CD4-positive, alpha-beta memory T cell (primary cell): ENCODE measurements around the gene YKT6. TPM values are rescaled to one million over a fixed set of nuclear protein-coding genes. Genes with fewer than 3 reads are reported as not detected.
A peak's percentile ranks its signal among the peaks of the same experiment; 100 is the strongest.
"Not testable (repeated sequence)": the region's sequence is repeated elsewhere in the genome, so short reads cannot be mapped to it uniquely, and the experiment has no call there.

ENCODE experiments used
- CTCF ChIA-PET: fragments of 350-600 bp; sonication (Branson Sonifier 250); formaldehyde crosslinking; loops from one replicate; lab custom pipeline; 2021; ENCODE audit warnings: inconsistent platforms; ENCODE audit not compliant: partially characterized antibody; lab: Charles Lee
- POLR2A ChIA-PET: fragments of 350-600 bp; sonication (Branson Sonifier 250); formaldehyde crosslinking; loops from one replicate; lab custom pipeline; 2021; ENCODE audit not compliant: partially characterized antibody; lab: Charles Lee
- DNase-seq, 5 donors: peaks; one replicate each; pipeline versions ENCODE4 v3.0.0 to v3.0.0-alpha.2; 2020 to 2022; ENCODE audit warnings: mixed read lengths in 1 of 5
- H3K27ac ChIP-seq: one replicate; pipeline ENCODE4 v1.7.0; 2013; ENCODE audit warnings: low read depth, low read length
- H3K27me3 ChIP-seq: 2 replicates; pipeline ENCODE4 v1.7.0; 2013; ENCODE audit warnings: mild to moderate bottlenecking, low read length, moderate library complexity; ENCODE audit not compliant: insufficient read depth
- H3K36me3 ChIP-seq: 2 replicates; pipeline ENCODE4 v1.7.0; 2013; ENCODE audit warnings: mild to moderate bottlenecking, low read length, moderate library complexity; ENCODE audit not compliant: insufficient read depth
- H3K4me1 ChIP-seq: 2 replicates; pipeline ENCODE4 v1.7.0; 2013; ENCODE audit warnings: mild to moderate bottlenecking, low read length, moderate library complexity; ENCODE audit not compliant: insufficient read depth
- H3K4me3 ChIP-seq, 2 donors: one replicate each; pipeline ENCODE4 v1.7.0; 2013; ENCODE audit warnings: low read length in 2 of 2, mild to moderate bottlenecking in 1 of 2
- H3K9me3 ChIP-seq, 2 donors: one replicate each; pipeline ENCODE4 v1.7.0; 2013; ENCODE audit warnings: low read length in 2 of 2, control low read depth in 1 of 2; ENCODE audit not compliant: control insufficient read depth in 1 of 2
- H3K27ac Mint-ChIP-seq, 7 donors: one replicate each; pipeline ENCODE4 v1.8.0; 2020 to 2021; ENCODE audit warnings: mixed read lengths in 7 of 7, mild to moderate bottlenecking in 6 of 7, inconsistent platforms in 3 of 7, moderate library complexity in 3 of 7
- H3K27me3 Mint-ChIP-seq, 2 donors: one replicate each; pipeline ENCODE4 v1.8.0; 2020 to 2021; ENCODE audit warnings: mixed read lengths in 2 of 2
- H3K36me3 Mint-ChIP-seq, 2 donors: one replicate each; pipeline ENCODE4 v1.8.0; 2020 to 2021; ENCODE audit warnings: mixed read lengths in 2 of 2, inconsistent platforms in 1 of 2, mild to moderate bottlenecking in 1 of 2
- H3K4me1 Mint-ChIP-seq, 4 donors: one replicate each; pipeline ENCODE4 v1.8.0; 2020 to 2021; ENCODE audit warnings: mixed read lengths in 4 of 4, mild to moderate bottlenecking in 1 of 4
- H3K4me3 Mint-ChIP-seq, 8 donors: one replicate each; pipeline ENCODE4 v1.8.0; 2020 to 2021; ENCODE audit warnings: mixed read lengths in 8 of 8, mild to moderate bottlenecking in 7 of 8, moderate library complexity in 6 of 8, inconsistent platforms in 3 of 8
- H3K9me3 Mint-ChIP-seq, 8 donors: one replicate each; pipeline ENCODE4 v1.8.0; 2020 to 2021; ENCODE audit warnings: mixed read lengths in 8 of 8, mild to moderate bottlenecking in 5 of 8, inconsistent platforms in 3 of 8, moderate library complexity in 1 of 8
- intact Hi-C: fragments of 100-400 bp; cut with micrococcal nuclease; formaldehyde crosslinking; loops from one replicate; pipeline ENCODE4 v1.15.1; 2023
- polyA plus RNA-seq, 2 donors: library from polyadenylated mRNA; unstranded; fragments of 300-500 nt; fragmentation: Illumina TruSeq; gene quantifications; one replicate each; pipeline ENCODE4 v1.2.3, GENCODE V29; 2021
- total RNA-seq, 2 experiments: library from RNA; stranded (reverse); gene quantifications; one replicate each; pipeline ENCODE4 v1.2.3, GENCODE V29; 2021

YKT6 gene
- total and polyA plus RNA-seq, 4 experiments from 2014 or later = 41.6 to 63.2 (median 52.6) TPM

GRCh38 chr7:44162179-44162578 is 38.6 kb upstream of the YKT6 start:
- no peaks in the 10 kb centered on the region for H3K4me1 Mint-ChIP-seq
- H3K4me3 Mint-ChIP-seq = no peak overlapping the region
- no peaks in the 10 kb centered on the region for H3K9me3 ChIP-seq
- H3K36me3 ChIP-seq = no peaks in the 10 kb centered on the region
- ChIA-PET CTCF (no interaction called here), POLR2A (no interaction called here)
- no peak for DNase-seq
- H3K27me3 ChIP-seq = no peaks in the 10 kb centered on the region
- H3K9me3 Mint-ChIP-seq = peaks cover 0 to 3% (median 0%) of the 10 kb centered on the region in 8 donors
- H3K36me3 Mint-ChIP-seq = no peaks in the 10 kb centered on the region
- H3K27me3 Mint-ChIP-seq = peaks cover 3 to 6% of the 10 kb centered on the region in 2 donors
- no peak overlapping the region for H3K27ac ChIP-seq
- H3K4me3 ChIP-seq = no peak overlapping the region
- intact Hi-C loops = no loop called here
- no peak overlapping the region for H3K27ac Mint-ChIP-seq
- no peaks in the 10 kb centered on the region for H3K4me1 ChIP-seq

DNA sequence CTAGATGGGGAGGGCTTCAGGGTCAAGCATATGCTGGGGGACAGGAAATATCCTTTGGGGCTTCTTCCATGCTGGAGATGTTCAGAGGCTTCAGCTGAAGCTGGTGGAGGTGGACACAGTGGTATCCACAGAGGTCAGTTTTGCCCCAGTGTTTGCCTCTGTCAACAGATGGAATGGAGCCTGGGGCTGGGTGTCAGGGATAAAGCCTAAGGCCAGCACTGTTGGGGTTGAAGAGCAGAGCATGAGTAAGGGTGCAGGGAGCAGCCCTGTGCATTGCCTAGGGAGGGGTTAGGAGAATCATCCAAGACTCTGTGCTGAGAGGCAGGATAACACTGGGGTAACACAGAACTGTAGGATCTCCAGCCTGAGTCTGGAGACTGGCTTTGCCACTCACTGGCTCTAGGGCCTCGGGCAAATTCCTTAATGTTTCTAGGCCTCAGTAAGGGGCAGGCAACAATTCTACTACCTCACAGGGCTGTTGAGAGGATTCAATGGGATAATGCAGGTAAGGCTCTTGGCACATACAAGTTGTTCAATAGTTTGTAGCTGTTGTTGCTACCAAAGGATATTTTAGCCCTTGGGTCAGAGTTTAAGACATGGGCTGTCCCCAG is 37.9 kb upstream of the YKT6 start:
- DNase-seq = no peak
- POLR2A ChIA-PET = no interaction called here
- peaks cover 3 to 5% of the 10 kb centered on the region in 2 donors for H3K27me3 Mint-ChIP-seq
- H3K36me3 Mint-ChIP-seq = no peaks in the 10 kb centered on the region
- Histone ChIP-seq H3K4me3 (no peak overlapping the region), H3K9me3 (no peaks in the 10 kb centered on the region), H3K36me3 (no peaks in the 10 kb centered on the region), H3K27me3 (no peaks in the 10 kb centered on the region), H3K27ac (no peak overlapping the region), H3K4me1 (no peaks in the 10 kb centered on the region)
- H3K9me3 Mint-ChIP-seq = peaks cover 0 to 3% (median 0%) of the 10 kb centered on the region in 8 donors
- intact Hi-C loops = no loop called here
- H3K27ac Mint-ChIP-seq = no peak overlapping the region
- peaks cover 0 to 6% (median 2%) of the 10 kb centered on the region in 4 donors for H3K4me1 Mint-ChIP-seq
- CTCF ChIA-PET = no interaction called here
- no peak overlapping the region for H3K4me3 Mint-ChIP-seq

DNA sequence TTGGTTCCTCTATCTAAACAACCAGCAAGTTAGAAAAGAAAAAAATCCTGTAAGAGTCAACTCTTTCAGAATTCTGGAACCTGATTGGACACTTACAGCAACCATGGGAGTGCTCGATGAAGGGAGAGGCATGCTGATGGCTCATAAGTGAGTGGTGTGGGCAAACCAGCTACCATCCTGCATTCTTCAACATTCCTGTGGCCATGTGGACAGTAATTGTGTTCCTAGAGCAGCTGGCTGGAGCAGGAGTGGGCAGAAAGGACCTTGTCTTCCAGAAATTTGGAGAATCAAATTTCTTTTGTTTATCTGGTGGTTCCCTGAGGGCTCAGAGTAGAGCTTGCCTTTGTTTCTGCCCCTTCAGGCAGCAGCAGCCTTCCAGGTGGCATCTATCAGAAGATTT is 37.2 kb upstream of the YKT6 start:
- Mint-ChIP-seq H3K27ac (no peak overlapping the region), H3K4me3 (no peak overlapping the region), H3K4me1 (peaks cover 0 to 7% (median 3%) of the 10 kb centered on the region in 4 donors), H3K36me3 (no peaks in the 10 kb centered on the region), H3K27me3 (peaks cover 3 to 5% of the 10 kb centered on the region in 2 donors), H3K9me3 (peaks cover 0 to 3% (median 0%) of the 10 kb centered on the region in 8 donors)
- Histone ChIP-seq H3K9me3 (no peaks in the 10 kb centered on the region), H3K36me3 (no peaks in the 10 kb centered on the region), H3K4me3 (no peak overlapping the region), H3K27me3 (no peaks in the 10 kb centered on the region), H3K4me1 (no peaks in the 10 kb centered on the region), H3K27ac (no peak overlapping the region)
- DNase-seq = no peak
- POLR2A ChIA-PET = interaction anchor here (0.7 kb wide), 1 partner anchor 40 kb away, joined by 4 read pairs; the partner anchor contains the start of gene POLD2
- intact Hi-C loops = no loop called here
- CTCF ChIA-PET = no interaction called here

DNA sequence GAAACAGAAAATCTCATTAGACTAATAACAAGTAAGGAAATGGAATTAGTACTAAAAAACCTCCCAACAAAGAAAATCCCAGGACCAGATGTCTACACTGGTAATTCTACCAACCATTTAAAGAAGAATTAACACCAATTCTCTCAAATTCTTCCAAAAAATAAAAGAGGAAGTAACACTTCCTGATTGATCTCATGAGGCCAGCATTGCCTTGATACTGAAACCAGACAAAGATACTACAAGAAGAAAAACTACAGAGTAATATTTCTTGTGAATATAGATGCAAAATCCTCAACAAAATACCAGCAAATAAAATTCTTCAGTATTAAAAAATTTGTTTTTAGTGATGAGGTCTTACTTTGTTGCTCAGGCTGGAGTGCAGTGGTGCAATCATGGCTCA is 32.9 kb upstream of the YKT6 start:
- ChIA-PET POLR2A (no interaction called here), CTCF (no interaction called here)
- no peaks in the 10 kb centered on the region for H3K27me3 ChIP-seq
- Mint-ChIP-seq H3K27me3 (peaks cover 0 to 3% of the 10 kb centered on the region in 2 donors), H3K9me3 (peaks cover 0 to 3% (median 0%) of the 10 kb centered on the region in 8 donors), H3K27ac (peak overlapping the region in 1 of 7 donors; percentile 22), H3K4me3 (no peak overlapping the region), H3K4me1 (peaks cover 0 to 7% (median 3%) of the 10 kb centered on the region in 4 donors), H3K36me3 (no peaks in the 10 kb centered on the region)
- no peaks in the 10 kb centered on the region for H3K4me1 ChIP-seq
- DNase-seq = no peak
- intact Hi-C loops = no loop called here
- no peaks in the 10 kb centered on the region for H3K9me3 ChIP-seq
- no peak overlapping the region for H3K4me3 ChIP-seq
- no peaks in the 10 kb centered on the region for H3K36me3 ChIP-seq
- H3K27ac ChIP-seq = no peak overlapping the region

GRCh38 chr7:44171901-44172300 is 28.9 kb upstream of the YKT6 start:
- H3K9me3 ChIP-seq, H3K27ac ChIP-seq, H3K4me3 Mint-ChIP-seq, intact Hi-C loops, DNase-seq, H3K27me3 Mint-ChIP-seq, H3K36me3 ChIP-seq, H3K4me1 Mint-ChIP-seq, H3K4me3 ChIP-seq, POLR2A ChIA-PET, H3K27me3 ChIP-seq, CTCF ChIA-PET, H3K4me1 ChIP-seq, H3K36me3 Mint-ChIP-seq, H3K9me3 Mint-ChIP-seq, H3K27ac Mint-ChIP-seq: not testable (repeated sequence)

DNA sequence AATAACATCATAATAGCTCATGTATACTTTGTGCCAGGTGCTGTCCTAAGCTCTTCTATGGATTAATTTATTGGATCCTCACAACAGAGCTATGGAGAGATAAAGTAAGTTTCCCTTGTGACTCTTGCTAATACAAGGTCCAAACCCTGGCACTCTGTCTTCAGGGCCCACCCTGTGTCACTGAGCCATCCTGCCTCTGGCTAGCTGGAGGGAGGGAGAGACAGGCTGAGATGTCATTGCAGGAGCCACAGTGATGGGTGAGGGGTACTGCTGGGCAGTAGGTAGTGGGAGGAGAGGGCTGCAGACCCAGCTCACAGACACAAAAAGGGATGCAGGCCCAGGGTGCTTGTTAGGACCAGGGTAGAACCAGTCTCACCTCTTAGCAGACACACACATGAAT is 28.4 kb upstream of the YKT6 start:
- Histone ChIP-seq H3K9me3 (no peaks in the 10 kb centered on the region), H3K4me1 (no peaks in the 10 kb centered on the region), H3K27me3 (no peaks in the 10 kb centered on the region), H3K36me3 (no peaks in the 10 kb centered on the region), H3K4me3 (no peak overlapping the region), H3K27ac (no peak overlapping the region)
- H3K27ac Mint-ChIP-seq = no peak overlapping the region
- H3K36me3 Mint-ChIP-seq = no peaks in the 10 kb centered on the region
- peaks cover 0 to 6% (median 3%) of the 10 kb centered on the region in 4 donors for H3K4me1 Mint-ChIP-seq
- peaks cover 5 to 14% of the 10 kb centered on the region in 2 donors for H3K27me3 Mint-ChIP-seq
- POLR2A ChIA-PET = no interaction called here
- intact Hi-C loops = no loop called here
- DNase-seq = no peak
- peaks cover 0 to 4% (median 0%) of the 10 kb centered on the region in 8 donors for H3K9me3 Mint-ChIP-seq
- CTCF ChIA-PET = no interaction called here
- no peak overlapping the region for H3K4me3 Mint-ChIP-seq

GRCh38 chr7:44172803-44173424 is 27.9 kb upstream of the YKT6 start:
- H3K4me1 ChIP-seq = no peaks in the 10 kb centered on the region
- ChIA-PET POLR2A (no interaction called here), CTCF (no interaction called here)
- no peak for DNase-seq
- H3K4me1 Mint-ChIP-seq = peaks cover 0 to under 1% (median under 1%) of the 10 kb centered on the region in 4 donors
- intact Hi-C loops = no loop called here
- H3K27me3 ChIP-seq = no peaks in the 10 kb centered on the region
- H3K36me3 ChIP-seq = no peaks in the 10 kb centered on the region
- peaks cover 8 to 18% of the 10 kb centered on the region in 2 donors for H3K27me3 Mint-ChIP-seq
- H3K4me3 Mint-ChIP-seq = no peak overlapping the region
- H3K4me3 ChIP-seq = no peak overlapping the region
- H3K36me3 Mint-ChIP-seq = no peaks in the 10 kb centered on the region
- no peaks in the 10 kb centered on the region for H3K9me3 ChIP-seq
- H3K9me3 Mint-ChIP-seq = peaks cover 0 to 4% (median 0%) of the 10 kb centered on the region in 8 donors
- no peak overlapping the region for H3K27ac Mint-ChIP-seq
- no peak overlapping the region for H3K27ac ChIP-seq
